ENCODE measurements around the gene ABLIM1.

- TF ChIP-seq ARNT (IDR thresholded peaks at IDR 0.05) (no peak), LEF1 (IDR thresholded peaks at IDR 0.05; ENCODE audit: borderline replicate concordance) (no peak), BHLHE40 (IDR thresholded peaks at IDR 0.05; ENCODE audit: borderline replicate concordance) (no peak), FOXK2 (IDR thresholded peaks at IDR 0.05) (no peak)
Observed at GRCh38 chr10:114545819-114546218, 112.3 kb downstream of the ABLIM1 start.

All from HEK293T (cell line).